ENCODE measurements around the gene STRC.

GRCh38 chr15:43648649-43649429 lies 30.2 kb upstream of the STRC start, which contains the start of gene CATSPER2:
- TF ChIP-seq CTCF (IDR thresholded peaks at IDR 0.05): no peak
- TF ChIP-seq POLR2AphosphoS5 (IDR thresholded peaks at IDR 0.05): no peak

Data from breast epithelium (tissue), 3 donors.